PC-9 (cell line): ENCODE measurements around the gene SFSWAP.

Experiments used
- CTCF ChIP-seq: fragments of 200-600 bp; sonication (generic); conservative IDR thresholded peaks from 2 replicates; pipeline ENCODE4 v1.6.1; 2017; ENCODE audit warnings: mixed run types, antibody characterized with exemption, mild to moderate bottlenecking, moderate library complexity
- EZH2 ChIP-seq: fragments of 200-600 bp; sonication (generic); IDR thresholded peaks from 2 replicates; pipeline ENCODE4 v1.8.0; 2017; ENCODE audit warnings: antibody characterized with exemption, low read depth

GRCh38 chr12:131740626-131741025 lies 29.7 kb downstream of the SFSWAP start:
- no peak for TF ChIP-seq CTCF
- no peak for TF ChIP-seq EZH2
